ENCODE measurements around the gene NRK.

- TF ChIP-seq CTCF (conservative IDR thresholded peaks at IDR 0.05 in 1 of 2, IDR thresholded peaks at IDR 0.05 in 1 of 2; ENCODE audit: extremely low read depth in 1 of 2, insufficient read depth in 1 of 2, low read depth in 1 of 2, low read length in 2 of 2) (no peak), EZH2 (IDR thresholded peaks at IDR 0.05; ENCODE audit: borderline replicate concordance, low read length) (no peak)
Observed at GRCh38 chrX:105973387-105973739, 151.0 kb downstream of the NRK start.
